Fibroblast of skin of abdomen (primary cell): ENCODE results near the gene OR6C70. TPM values are rescaled to one million over a fixed set of nuclear protein-coding genes. Genes with fewer than 3 reads are reported as not detected.
"Not testable (repeated sequence)": the region's sequence is repeated elsewhere in the genome, so short reads cannot be mapped to it uniquely, and the experiment has no call there.

Source experiments
- DNase-seq: peaks from one replicate; pipeline ENCODE4 v3.0.0-alpha.2; 2013
- polyA plus RNA-seq, 2 experiments: library from polyadenylated mRNA; unstranded; fragments of 120-200 nt; gene quantifications; one replicate each; pipeline ENCODE4 v1.2.1, GENCODE V29; 2013; ENCODE audit not compliant: insufficient read length in 2 of 2

Gene OR6C70
- polyA plus RNA-seq (2013, experiment 1 of 2; ENCODE audit: insufficient read length): not detected
- not detected for polyA plus RNA-seq (2013, experiment 2 of 2; ENCODE audit: insufficient read length)

- DNase-seq: no peak
Measured at GRCh38 chr12:55470088-55470829, at the start of gene OR6C70. Gene OR6C70 (minus strand): TSS chr12:55470138. CDS start chr12:55470138, 0 bp downstream.

- DNase-seq: no peak
Measured at GRCh38 chr12:55516391-55516790, 46.5 kb upstream of the OR6C70 start.

- DNase-seq: no peak
Measured at GRCh38 chr12:55515696-55516095, 45.8 kb upstream of the OR6C70 start.

- no peak for DNase-seq
Measured at GRCh38 chr12:55501601-55502000, 31.7 kb upstream of the OR6C70 start.

- no peak for DNase-seq
Measured at GRCh38 chr12:55499810-55500252, 29.9 kb upstream of the OR6C70 start.

GRCh38 chr12:55499231-55499630 lies 29.3 kb upstream of the OR6C70 start:
- DNase-seq: no peak

- DNase-seq: no peak
Measured at GRCh38 chr12:55495490-55495889, 25.6 kb upstream of the OR6C70 start.

- no peak for DNase-seq
Measured at GRCh38 chr12:55492078-55492477, 22.1 kb upstream of the OR6C70 start, which contains the start of gene OR6C68. Gene OR6C68 (plus strand): TSS chr12:55492378. CDS start chr12:55492378, 0 bp downstream.

GRCh38 chr12:55484284-55484683 lies 14.3 kb upstream of the OR6C70 start:
- DNase-seq: not testable (repeated sequence)

GRCh38 chr12:55479136-55479535 lies 9.2 kb upstream of the OR6C70 start:
- not testable (repeated sequence) for DNase-seq

GRCh38 chr12:55472264-55472663 lies 2.3 kb upstream of the OR6C70 start:
- DNase-seq: no peak

GRCh38 chr12:55469291-55469690 lies 647 bp downstream of the OR6C70 start:
- no peak for DNase-seq

GRCh38 chr12:55467836-55468235 lies 2.1 kb downstream of the OR6C70 start:
- DNase-seq: no peak

- not testable (repeated sequence) for DNase-seq
Measured at GRCh38 chr12:55464926-55465325, 5.0 kb downstream of the OR6C70 start.

GRCh38 chr12:55448825-55449224 lies 21.1 kb downstream of the OR6C70 start:
- no peak for DNase-seq

- no peak for DNase-seq
Measured at GRCh38 chr12:55446326-55446725, 23.6 kb downstream of the OR6C70 start.

- DNase-seq: no peak
Measured at GRCh38 chr12:55445357-55445756, 24.6 kb downstream of the OR6C70 start.

- no peak for DNase-seq
Measured at GRCh38 chr12:55443776-55444175, 26.2 kb downstream of the OR6C70 start, which contains the start of gene OR6C2. Gene OR6C2 (plus strand): TSS chr12:55444076. CDS start chr12:55452214, 8,138 bp downstream.

- DNase-seq: not testable (repeated sequence)
Measured at GRCh38 chr12:55441233-55441632, 28.7 kb downstream of the OR6C70 start.

GRCh38 chr12:55428331-55429243 lies 41.4 kb downstream of the OR6C70 start:
- DNase-seq: no peak

- no peak for DNase-seq
Measured at GRCh38 chr12:55425954-55426353, 44.0 kb downstream of the OR6C70 start, which contains the start of gene OR6C76. Gene OR6C76 (plus strand): TSS chr12:55426254. CDS start chr12:55426254, 0 bp downstream.

- no peak for DNase-seq
Measured at GRCh38 chr12:55420307-55420962, 49.5 kb downstream of the OR6C70 start.
